B cell (primary cell): ENCODE data around the gene ANKRD11.
"Not testable (repeated sequence)": the region's sequence is repeated elsewhere in the genome, so short reads cannot be mapped to it uniquely, and the experiment has no call there.

ENCODE experiments used
- CTCF ChIP-seq: fragments of 200-600 bp; IDR thresholded peaks from one replicate; pipeline ENCODE4 v1.8.0; 2022; ENCODE audit warnings: antibody characterized with exemption, mild to moderate bottlenecking
- EZH2 ChIP-seq: IDR thresholded peaks from 2 replicates; pipeline ENCODE4 v1.6.1; 2012; ENCODE audit warnings: borderline replicate concordance, low read depth, mild to moderate bottlenecking, moderate library complexity, low read length; ENCODE audit not compliant: insufficient read depth, poor library complexity, severe bottlenecking

GRCh38 chr16:89421300-89421699 is 69.1 kb downstream of the ANKRD11 start:
- TF ChIP-seq CTCF, EZH2: not testable (repeated sequence)
